Activated CD8-positive, alpha-beta memory T cell treated with anti-CD3 and anti-CD28 coated beads for 4 hours (primary cell): ENCODE data around the gene TNNT1.

Experiments used
- DNase-seq, 2 donors: peaks; one replicate each; pipeline ENCODE4 v3.0.0-alpha.2; 2020; ENCODE audit warnings: low read depth in 2 of 2

TNNT1 gene

DNA sequence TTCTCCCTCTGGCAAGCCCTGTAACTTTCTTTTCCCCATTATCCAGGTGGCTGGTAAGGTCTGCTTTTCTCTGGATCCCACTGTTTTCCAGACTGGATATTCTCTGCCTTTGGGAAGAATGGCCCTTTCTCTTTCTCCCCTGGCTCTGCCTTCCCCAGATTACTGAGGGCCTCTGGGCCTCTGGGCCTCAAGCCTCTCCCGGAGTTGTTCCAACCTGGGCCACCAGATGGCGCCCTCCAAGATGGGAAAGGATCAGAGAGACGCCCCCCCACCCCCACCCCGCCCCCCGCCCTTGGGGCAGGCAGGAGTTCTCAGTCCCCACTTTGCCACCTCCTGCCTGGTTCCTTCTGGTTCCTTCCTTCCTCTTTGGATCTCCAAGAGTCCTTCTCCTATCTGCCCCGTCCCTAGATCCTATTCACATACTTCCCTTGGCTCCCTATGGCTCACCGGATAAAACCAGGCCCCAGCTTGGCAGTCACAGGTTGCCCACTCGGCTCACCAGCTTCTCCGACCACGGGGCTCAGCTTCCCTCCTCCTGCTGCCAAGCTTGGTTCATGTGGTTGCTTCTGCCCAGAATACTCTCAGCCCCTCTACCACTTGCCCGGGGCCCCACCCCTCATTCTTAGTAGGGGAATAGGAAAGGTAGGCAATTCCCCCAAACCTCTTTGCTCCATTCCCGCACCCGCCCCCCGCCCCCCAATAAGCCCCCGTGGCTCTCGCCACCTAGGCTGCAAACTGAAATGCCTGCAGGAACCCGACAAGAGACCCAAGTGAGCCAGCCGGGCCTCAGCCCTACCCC, 60.3 kb downstream of the TNNT1 start:
- DNase-seq, result peak; percentile 60 to 63

DNA sequence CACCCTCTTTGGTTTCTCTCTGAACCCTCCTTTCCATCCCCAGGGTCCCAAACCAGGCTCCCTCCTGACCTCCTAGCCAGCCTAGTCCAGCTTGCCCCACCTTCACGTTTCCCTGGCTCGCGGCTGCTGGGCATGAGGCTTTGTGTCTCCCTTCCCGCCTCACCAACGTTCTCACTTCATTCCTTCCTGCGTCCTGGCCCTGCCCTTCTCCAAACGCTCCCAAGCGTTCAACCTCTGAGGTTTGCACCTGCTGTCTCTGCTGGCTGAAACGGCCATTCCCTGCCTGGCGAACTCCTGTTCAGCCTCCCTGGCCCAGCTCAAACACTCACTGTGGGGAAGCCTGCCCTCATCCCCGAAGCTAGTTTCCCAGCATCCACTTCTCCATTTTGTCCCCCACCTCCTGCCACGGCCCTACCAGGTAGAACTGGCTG, 61.0 kb downstream of the TNNT1 start:
- DNase-seq, result no peak

DNA sequence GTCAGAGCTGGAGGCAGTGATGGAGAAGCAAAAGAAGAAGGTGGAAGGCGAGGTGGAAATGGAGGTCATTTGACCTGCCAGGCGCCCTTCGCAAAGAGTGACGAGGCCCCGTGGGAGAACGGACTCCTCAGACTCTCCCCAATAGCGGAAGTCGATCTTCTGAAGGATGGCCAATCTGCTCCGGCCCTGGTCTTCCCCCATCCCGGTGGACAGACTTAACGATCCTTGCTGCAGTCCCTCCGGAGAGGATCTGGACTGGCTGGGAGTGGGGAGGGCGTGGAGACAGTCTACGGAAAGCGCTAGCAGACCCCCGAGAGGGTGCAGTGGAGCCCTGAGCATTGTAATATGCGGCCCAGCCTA, 61.5 kb downstream of the TNNT1 start:
- DNase-seq, result no peak

DNA sequence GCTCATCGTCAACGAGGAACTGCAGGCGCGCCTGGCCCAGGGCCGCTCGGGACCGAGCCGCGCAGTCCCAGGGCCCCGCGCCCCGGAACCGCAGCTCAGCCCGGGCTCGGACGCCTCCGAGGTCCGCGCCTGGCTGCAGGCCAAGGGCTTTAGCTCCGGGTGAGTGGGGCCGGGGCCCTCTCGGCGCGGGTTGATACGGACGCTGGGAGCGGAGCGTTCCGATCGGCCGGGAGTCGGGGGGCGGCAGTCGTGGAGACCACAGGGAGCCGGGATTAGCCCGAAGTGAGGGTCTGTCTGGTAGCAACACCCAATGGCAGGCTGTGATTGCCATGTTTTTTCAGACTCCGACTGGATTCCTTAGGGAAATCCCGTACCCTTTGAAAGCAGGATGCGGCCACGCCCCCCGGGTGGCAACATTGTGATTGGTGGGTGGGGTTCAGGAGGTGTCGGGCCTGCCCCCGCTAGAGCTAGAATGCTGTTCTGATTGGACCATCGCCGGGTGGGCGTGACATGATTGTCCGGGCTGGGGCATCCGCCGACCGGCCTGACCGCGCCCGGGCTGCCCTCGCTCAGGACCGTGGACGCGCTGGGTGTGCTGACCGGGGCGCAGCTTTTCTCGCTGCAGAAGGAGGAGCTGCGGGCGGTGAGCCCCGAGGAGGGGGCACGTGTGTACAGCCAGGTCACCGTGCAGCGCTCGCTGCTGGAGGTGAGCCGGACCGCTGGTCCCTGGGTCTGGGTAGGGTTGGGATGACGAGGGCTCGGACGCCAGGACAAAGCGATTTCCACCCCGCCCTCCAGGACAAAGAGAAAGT, 62.1 kb downstream of the TNNT1 start:
- DNase-seq, result peak in 1 of 2 donors; percentile 35

DNA sequence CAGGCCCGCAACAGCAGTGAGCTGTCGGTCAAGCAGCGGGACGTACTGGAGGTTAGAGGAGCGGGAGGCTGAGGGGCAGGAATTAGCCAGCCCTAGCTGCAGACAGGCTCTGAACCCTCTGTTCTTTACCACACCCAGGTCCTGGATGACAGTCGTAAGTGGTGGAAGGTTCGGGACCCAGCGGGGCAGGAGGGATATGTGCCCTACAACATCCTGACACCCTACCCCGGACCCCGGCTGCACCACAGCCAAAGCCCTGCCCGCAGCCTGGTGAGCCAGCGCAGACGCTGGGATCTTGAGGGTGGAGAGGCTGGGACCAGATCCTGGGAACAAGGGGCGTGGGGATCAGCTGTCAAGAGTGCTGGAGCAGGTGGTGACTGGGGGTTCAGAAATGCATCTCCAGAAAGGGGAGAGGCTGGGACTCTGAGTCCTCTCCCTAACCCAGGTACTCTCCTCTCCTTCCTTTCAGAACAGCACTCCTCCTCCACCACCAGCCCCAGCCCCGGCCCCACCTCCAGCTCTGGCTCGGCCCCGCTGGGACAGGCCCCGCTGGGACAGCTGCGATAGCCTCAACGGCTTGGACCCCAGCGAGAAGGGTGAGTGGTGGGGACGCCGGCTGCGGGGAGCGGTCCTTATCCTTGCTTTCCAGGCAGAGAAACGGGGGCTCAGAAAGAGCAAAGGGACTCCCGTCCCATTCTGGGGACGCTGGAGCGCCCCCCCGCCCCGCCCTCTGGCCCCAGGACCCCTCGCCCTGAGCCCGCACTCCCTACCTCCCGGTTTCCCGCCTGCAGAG, 62.9 kb downstream of the TNNT1 start:
- no peak for DNase-seq

DNA sequence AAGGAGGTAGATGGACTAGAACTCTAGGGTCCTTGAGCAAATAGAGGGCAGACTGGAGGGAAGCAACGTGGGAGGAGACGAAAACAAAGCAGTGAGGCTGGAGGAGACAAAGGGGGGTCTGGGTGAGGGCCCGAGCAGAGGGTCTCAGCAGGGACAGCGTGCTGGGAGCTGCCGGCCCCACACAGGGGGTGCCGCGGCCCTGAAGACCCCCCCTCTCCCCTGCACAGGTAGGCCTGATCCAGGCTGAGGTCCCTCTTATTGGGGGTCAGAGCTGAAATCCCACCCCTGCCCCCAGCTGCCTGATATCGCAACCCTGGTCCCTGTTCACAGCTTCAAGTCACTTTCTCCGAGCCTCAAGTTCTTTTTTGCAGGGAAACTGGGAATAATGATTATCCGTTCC, 64.6 kb downstream of the TNNT1 start:
- no peak for DNase-seq

DNA sequence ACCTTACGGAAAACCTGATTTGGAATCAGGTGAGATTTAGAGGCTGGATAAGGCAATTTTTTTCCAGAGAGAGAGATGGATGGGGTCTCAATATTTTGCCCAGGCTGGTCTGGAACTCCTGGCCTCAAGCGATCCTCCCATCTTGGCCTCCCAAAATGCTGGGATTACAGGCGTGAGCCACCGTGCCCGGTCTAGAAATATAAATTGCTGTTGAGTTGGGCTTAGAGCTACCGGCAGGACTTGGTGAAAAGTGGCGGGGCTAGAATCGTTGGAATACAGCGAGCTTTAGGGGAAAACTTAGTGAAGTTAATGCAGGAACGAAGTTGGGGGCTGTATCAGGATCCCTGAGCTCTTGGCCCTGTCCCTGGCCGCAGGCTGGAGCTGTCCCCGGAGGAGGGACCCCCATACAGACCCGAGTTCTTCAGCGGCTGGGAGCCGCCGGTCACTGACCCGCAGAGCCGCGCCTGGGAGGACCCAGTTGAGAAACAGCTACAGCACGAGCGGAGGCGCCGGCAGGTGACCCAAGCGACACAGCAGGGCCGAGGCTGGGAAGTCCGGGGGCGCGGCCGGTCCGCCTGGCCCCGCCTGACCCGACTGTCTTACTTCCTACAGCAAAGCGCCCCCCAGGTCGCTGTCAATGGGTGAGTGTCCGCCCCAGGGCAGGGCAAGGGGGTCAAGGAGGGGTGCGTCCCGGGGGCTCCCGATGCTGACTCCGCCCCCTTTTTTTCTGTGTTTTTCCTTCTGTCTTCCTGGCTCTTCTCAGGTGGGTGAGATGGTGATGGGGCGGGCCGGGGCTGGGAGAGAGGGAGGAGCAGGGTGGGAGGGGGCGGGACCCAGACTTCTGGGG, 65.8 kb downstream of the TNNT1 start:
- DNase-seq, result no peak
